VCaP (cell line): Measurements from ENCODE around the gene SLC19A1.

Source experiments
- H3K27ac ChIP-seq: fragments of 450-650 bp; 2 replicates; pipeline ENCODE4 v1.5.1; 2017
- TF ChIP-seq, protein P1 (sequence below): fragments of 450-650 bp; conservative IDR thresholded peaks from 2 replicates; pipeline ENCODE4 v1.5.1; 2017; ENCODE audit warnings: mild to moderate bottlenecking, moderate library complexity

SLC19A1 gene

DNA sequence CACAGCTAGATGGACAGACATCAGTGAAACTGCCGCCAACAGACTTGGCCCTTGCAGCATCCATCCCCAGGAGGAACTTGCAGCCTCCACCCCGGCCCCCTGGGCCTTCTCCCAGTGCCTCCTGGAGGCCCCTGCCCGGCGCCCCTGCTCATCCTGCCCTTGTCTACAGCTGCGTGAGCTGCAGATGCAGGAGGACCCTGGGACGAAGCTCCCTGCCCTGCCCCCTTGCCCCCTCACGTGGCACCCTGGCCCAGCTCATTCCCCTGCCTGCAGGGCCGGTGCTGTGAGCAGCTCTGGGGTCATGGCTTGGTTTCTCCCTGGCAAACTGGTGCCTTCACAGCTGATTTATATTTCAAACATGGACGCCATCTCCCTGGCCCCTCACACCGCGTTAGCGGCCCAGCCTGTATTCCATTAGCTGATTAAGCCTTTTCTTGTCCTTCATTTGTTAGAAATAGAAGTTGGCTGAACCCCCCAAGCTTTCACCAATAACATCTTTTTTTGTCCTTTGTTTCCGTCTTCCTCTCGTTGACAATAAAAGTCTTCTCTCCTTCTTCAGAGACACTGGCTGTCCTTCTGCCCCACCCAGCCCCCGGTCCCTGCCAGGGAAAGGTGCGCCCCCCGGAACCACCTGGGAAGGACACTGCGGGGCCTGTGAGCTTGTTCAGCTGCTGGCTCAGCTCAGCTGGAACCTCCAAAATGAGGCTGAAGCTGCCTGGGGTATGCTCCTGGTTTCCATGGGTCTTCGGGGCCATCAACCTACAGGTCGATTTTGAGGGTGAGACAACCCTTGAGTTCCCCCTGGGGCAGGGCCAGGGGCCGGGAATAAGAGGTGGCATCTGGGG is 34.0 kb upstream of the SLC19A1 start:
- H3K27ac ChIP-seq = no peak overlapping the region
- TF ChIP-seq, protein P1, sequence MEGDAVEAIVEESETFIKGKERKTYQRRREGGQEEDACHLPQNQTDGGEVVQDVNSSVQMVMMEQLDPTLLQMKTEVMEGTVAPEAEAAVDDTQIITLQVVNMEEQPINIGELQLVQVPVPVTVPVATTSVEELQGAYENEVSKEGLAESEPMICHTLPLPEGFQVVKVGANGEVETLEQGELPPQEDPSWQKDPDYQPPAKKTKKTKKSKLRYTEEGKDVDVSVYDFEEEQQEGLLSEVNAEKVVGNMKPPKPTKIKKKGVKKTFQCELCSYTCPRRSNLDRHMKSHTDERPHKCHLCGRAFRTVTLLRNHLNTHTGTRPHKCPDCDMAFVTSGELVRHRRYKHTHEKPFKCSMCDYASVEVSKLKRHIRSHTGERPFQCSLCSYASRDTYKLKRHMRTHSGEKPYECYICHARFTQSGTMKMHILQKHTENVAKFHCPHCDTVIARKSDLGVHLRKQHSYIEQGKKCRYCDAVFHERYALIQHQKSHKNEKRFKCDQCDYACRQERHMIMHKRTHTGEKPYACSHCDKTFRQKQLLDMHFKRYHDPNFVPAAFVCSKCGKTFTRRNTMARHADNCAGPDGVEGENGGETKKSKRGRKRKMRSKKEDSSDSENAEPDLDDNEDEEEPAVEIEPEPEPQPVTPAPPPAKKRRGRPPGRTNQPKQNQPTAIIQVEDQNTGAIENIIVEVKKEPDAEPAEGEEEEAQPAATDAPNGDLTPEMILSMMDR = no peak

DNA sequence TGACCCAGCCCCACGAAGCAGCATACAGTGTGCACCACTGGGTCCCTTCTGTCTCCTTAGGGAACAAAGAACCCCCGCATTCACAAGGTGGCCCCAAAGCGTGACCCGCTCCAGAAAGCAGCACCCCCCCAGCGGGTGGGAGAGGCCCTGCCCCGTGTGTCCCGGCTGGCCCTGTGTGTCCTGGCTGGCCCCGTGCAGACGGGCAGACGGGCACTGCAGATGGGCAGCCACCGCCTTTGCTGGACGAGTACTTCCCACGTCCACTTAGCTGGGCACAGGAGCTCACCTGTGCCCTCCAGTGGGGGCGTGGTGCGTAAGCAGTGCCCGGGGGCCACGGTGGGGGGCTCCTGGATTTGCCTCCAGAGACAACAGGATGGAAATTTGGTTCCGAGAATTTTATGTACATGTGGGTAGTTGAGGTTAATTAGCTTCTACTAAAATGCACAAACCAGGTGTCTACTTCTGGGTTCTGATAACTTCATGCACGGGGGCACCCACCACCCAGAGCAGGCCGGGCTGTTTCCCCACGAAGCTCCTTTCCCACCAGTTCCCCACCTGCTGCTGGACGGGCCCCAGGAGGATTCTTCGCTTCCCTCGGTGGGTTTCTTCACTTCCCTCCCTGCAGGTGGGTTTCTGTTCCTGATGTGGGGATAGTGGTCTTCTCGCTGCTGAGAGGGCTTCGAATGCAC is 33.2 kb upstream of the SLC19A1 start:
- TF ChIP-seq, protein P1 = no peak

DNA sequence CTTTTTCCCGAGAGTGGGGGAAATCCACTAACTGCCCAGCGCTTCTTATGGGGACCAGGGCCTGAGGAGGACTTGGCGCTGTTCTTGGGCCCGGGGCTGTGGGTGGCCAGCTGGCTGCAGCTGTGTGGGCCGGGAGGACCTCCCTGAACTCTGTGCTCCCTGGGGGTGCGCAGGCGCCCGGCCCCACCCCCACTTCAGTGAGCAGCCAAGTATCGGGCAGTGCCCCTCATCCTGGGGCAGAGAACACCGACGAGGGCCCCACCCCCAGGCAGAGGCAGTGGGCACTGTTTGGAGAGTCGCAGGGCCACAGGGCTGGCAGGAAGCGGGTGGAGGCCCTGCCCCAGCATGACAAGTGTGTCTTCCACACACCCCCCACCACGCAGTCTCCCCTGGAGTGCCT is 32.5 kb upstream of the SLC19A1 start:
- no peak overlapping the region for H3K27ac ChIP-seq
- TF ChIP-seq, protein P1 = no peak

More for the DNA sequence above, 33.2 kb upstream of the SLC19A1 start:
- H3K27ac ChIP-seq = no peak overlapping the region

DNA sequence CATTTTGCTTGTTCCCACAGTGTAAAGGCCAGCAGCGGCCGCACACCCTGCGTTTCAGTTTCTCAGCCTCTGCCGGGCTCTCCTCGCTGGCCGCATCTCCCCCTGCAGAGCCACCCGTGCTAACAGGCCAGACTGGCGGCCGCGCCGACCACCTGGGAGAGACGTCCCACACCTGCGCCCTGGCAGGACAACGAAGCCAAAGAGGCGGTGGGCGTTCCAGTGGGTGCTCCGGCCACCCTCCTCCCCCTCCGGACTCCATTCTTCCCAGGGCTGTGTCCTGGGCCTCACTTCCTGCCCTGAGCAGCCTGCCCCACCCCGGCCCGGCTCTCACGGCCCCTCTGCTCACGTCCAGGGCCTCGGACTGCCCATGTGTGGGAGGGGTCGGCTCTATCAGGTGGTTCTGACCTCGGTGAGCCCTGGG is 31.9 kb upstream of the SLC19A1 start:
- TF ChIP-seq, protein P1 = no peak
- no peak overlapping the region for H3K27ac ChIP-seq

DNA sequence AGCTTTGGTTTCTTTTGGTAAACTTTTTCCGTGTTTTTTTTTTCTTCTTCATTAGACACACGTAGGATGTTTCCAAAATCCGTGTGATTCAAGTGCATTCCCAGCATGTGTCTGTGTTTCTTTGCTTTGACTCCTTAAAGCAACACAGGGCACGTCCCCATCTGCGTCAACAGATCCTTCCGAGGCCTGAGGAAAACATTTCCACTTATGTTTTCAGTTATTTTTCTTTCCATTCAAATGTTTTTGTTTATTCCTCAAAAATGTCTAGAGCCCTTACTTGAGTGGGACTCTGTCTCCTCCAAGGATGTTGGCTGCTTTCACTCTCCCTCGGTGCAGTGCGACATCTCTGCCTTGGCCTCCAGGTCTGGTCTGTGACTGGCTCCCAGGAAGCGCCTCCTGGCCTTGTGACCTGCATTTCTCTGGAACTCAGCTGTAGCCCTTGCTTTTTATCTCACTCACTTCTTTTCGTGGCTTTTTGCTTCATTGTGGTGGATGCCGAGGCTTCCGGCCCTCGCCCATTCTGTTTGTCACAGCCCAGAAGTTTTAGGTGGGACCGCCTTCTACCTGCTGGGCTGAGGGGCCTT is 31.3 kb upstream of the SLC19A1 start:
- no peak overlapping the region for H3K27ac ChIP-seq
- TF ChIP-seq, protein P1 = no peak

DNA sequence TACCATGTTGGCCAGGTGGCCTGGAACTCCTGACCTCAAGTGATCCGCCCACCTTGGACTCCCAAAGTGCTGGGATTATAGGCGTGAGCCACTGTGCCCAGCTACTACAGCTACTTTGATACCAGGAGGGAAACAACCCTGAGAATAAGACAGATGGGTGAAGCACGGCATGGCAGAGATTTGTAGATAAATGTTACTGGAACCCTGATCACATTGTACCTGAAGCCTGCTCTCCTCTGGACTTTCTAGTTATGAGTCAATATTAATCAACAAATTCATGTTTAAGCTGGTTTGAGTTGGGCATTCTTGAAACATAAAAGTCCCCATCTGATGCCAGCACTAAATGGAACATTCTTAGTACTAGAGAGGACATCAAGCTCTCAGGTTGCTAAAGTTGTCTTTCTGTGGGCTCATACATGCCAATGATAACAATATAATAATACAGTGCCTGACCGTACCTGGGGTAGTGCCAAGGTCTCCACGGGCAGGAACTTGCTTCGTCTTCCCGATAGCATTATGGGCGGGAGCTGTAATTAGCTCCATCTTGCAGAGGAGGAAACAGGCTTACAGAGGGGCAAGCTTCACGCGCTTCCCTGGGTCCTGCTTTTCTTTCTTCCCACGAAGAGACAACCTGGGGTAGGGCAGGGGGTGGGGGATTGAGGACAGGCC is 30.7 kb upstream of the SLC19A1 start:
- TF ChIP-seq, protein P1 = no peak
- H3K27ac ChIP-seq = no peak overlapping the region

DNA sequence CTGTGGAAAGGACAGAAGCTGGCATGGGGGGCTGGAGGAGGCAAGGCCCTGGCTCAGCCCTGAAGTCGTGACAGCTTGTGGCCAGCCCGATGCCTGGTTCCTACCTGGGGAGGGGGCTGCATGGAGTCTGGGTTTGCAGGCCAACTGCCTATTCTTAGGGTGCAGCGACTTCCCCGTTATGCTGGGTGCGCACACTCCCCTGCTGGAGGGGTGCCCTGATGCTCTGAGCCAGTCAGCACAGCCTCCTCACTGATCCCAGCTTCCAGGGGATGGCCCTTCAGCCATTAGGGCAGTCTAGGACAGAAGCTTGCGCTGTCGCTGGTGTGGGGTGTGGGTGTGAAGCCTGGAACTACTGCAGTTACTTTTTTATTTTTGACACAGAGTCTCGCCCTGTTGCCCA is 30.0 kb upstream of the SLC19A1 start:
- no peak overlapping the region for H3K27ac ChIP-seq
- TF ChIP-seq, protein P1 = no peak
